ENCODE measurements around the gene COBLL1. TPM values are rescaled to one million over a fixed set of nuclear protein-coding genes. Genes with fewer than 3 reads are reported as not detected.
A peak's percentile ranks its signal among the peaks of the same experiment; 100 is the strongest.

Gene COBLL1
- total RNA-seq, 1 experiment from 2014 or later = 5.9 TPM

DNA sequence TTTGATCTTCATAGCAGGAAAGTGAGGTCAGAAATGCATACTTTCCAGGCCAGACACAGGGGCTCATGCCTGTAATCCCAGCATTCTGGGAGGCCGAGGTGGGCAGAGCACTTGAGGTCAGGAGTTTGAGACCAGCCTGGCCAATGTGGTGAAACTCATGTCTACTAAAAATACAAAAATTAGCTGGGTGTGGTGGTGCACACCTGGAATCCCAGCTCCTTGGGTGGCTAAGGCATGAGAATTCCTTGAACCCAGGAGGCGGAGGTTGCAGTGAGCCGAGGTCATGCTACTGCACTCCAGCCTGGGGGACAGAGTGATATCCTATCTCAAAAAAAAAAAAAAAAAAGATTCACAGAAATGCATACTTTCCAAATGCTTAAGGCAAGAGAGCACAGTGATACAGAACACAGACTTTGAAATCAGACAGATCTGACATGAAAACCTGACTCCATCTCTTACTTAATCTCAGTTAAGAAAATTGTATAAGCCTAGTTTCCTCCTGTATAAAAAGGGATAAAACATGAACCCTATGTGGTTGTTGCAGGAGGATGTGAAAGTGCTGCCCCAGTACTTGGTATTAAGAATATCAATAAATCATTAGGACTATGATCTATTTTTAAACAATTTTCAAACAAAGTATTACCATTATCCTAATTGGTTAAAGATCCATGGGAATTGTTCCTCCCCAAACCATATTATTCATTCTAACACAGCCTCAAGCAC, 26.4 kb downstream of the COBLL1 start:
- H3K18ac ChIP-seq (ENCODE audit: insufficient read length, low read depth, low read length) = no peak overlapping the region
- H3K9ac ChIP-seq (ENCODE audit: extremely low read depth, insufficient read length, low read length) = no peak overlapping the region
- no peaks in the 10 kb centered on the region for H3K79me1 ChIP-seq (ENCODE audit: insufficient read depth, low read depth, low read length, poor library complexity, severe bottlenecking)
- no peaks in the 10 kb centered on the region for H3K4me1 ChIP-seq (ENCODE audit: insufficient read depth, low read length)
- no peak overlapping the region for H3K56ac ChIP-seq (ENCODE audit: insufficient read length, low read depth, low read length)
- H3K4ac ChIP-seq (ENCODE audit: low read depth, low read length) = no peak overlapping the region
- no peaks in the 10 kb centered on the region for H3K9me3 Mint-ChIP-seq
- TF ChIP-seq, protein P1, sequence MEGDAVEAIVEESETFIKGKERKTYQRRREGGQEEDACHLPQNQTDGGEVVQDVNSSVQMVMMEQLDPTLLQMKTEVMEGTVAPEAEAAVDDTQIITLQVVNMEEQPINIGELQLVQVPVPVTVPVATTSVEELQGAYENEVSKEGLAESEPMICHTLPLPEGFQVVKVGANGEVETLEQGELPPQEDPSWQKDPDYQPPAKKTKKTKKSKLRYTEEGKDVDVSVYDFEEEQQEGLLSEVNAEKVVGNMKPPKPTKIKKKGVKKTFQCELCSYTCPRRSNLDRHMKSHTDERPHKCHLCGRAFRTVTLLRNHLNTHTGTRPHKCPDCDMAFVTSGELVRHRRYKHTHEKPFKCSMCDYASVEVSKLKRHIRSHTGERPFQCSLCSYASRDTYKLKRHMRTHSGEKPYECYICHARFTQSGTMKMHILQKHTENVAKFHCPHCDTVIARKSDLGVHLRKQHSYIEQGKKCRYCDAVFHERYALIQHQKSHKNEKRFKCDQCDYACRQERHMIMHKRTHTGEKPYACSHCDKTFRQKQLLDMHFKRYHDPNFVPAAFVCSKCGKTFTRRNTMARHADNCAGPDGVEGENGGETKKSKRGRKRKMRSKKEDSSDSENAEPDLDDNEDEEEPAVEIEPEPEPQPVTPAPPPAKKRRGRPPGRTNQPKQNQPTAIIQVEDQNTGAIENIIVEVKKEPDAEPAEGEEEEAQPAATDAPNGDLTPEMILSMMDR (conservative IDR thresholded peaks at IDR 0.05) = no peak
- no peak overlapping the region for H2BK5ac ChIP-seq (ENCODE audit: insufficient read length, low read length)
- no peak overlapping the region for H2BK15ac ChIP-seq (ENCODE audit: low read depth, low read length)
- H4K5ac ChIP-seq (ENCODE audit: insufficient read length, low read depth, low read length) = no peak overlapping the region
- H2AFZ ChIP-seq (ENCODE audit: low read length) = no peak overlapping the region
- no peak overlapping the region for H2AK5ac ChIP-seq (ENCODE audit: insufficient read length, low read length)
- no peak overlapping the region for H3T11ph ChIP-seq (ENCODE audit: low read length)
- no peaks in the 10 kb centered on the region for H3K9me3 ChIP-seq (ENCODE audit: control insufficient read depth, low read depth, low read length)
- H4K91ac ChIP-seq (ENCODE audit: insufficient read length, low read depth, low read length) = no peak overlapping the region
- 0 out of 4 replicates have a peak, but pooled peaks cover 0 to 3% of the 10 kb centered on the region in 2 experiments for H3K4me1 Mint-ChIP-seq
- no peak overlapping the region for H3K4me3 Mint-ChIP-seq
- no peaks in the 10 kb centered on the region for H4K20me1 ChIP-seq (ENCODE audit: control insufficient read depth, insufficient read depth, insufficient read length)
- H3K23ac ChIP-seq (ENCODE audit: insufficient read length, low read depth, low read length) = no peak overlapping the region
- no peak overlapping the region for H3K14ac ChIP-seq (ENCODE audit: insufficient read depth, low read length)
- no peak overlapping the region for H3K4me2 ChIP-seq (ENCODE audit: insufficient read depth, insufficient read length, low read length)
- WGBS (ENCODE audit: extremely low coverage, insufficient read length, low lambda C conversion rate) = no CpG with 5 or more reads among the region's 3 CpGs
- H2BK120ac ChIP-seq (ENCODE audit: low read depth, low read length, poor library complexity, severe bottlenecking) = no peak overlapping the region
- no peak for DNase-seq
- H4K8ac ChIP-seq (replicated peaks; ENCODE audit: insufficient read length, low read depth, low read length) = no peak overlapping the region
- H2BK20ac ChIP-seq (ENCODE audit: low read depth, low read length, poor library complexity, severe bottlenecking) = no peak overlapping the region
- H2BK12ac ChIP-seq (ENCODE audit: insufficient read length, low read depth, low read length) = no peak overlapping the region
- no peaks in the 10 kb centered on the region for H3K27me3 Mint-ChIP-seq (ENCODE audit: low read depth)
- H3K23me2 ChIP-seq (ENCODE audit: insufficient read length, low read depth, low read length, poor library complexity, severe bottlenecking) = no peaks in the 10 kb centered on the region
- no peaks in the 10 kb centered on the region for H3K27me3 ChIP-seq (ENCODE audit: insufficient read depth, low read length)
- no peak overlapping the region for H3K27ac ChIP-seq (ENCODE audit: insufficient read length, low read depth, low read length)
- no peaks in the 10 kb centered on the region for H3K79me2 ChIP-seq (ENCODE audit: insufficient read depth, low read length)
- no peaks in the 10 kb centered on the region for H3K36me3 Mint-ChIP-seq (ENCODE audit: insufficient read depth in 1 of 3, low read depth in 3 of 3)
- H3K27ac Mint-ChIP-seq = peak overlapping the region in 1 of 3 experiments; percentile 59; a peak in 1 of 7 replicates
